NCI-H1930 (cell line): ENCODE measurements around the gene AKR1B1.
"Not testable (repeated sequence)": the region's sequence is repeated elsewhere in the genome, so short reads cannot be mapped to it uniquely, and the experiment has no call there.

Source experiments
- DNase-seq, 2 experiments: peaks; one replicate each; lab custom pipeline; 2025; lab: John Stamatoyannopoulos, UW

Gene AKR1B1

GRCh38 chr7:134458806-134459698 is at the start of gene AKR1B1:
Gene AKR1B1, minus strand, starts transcription at chr7:134459100. Its CDS starts 38 bp downstream, at chr7:134459062.
- DNase-seq: peak; percentile 92

GRCh38 chr7:134505856-134506255 is 47.0 kb upstream of the AKR1B1 start:
- DNase-seq: no peak

- no peak for DNase-seq
Measured at GRCh38 chr7:134504660-134505164, 45.8 kb upstream of the AKR1B1 start.

- DNase-seq: no peak
Measured at GRCh38 chr7:134502463-134503371, 43.8 kb upstream of the AKR1B1 start.

GRCh38 chr7:134500982-134501381 is 42.1 kb upstream of the AKR1B1 start:
- DNase-seq: no peak

- no peak for DNase-seq
Measured at GRCh38 chr7:134500406-134500805, 41.5 kb upstream of the AKR1B1 start.

- no peak for DNase-seq
Measured at GRCh38 chr7:134495546-134495945, 36.6 kb upstream of the AKR1B1 start.

GRCh38 chr7:134493091-134493490 is 34.2 kb upstream of the AKR1B1 start:
- no peak for DNase-seq

GRCh38 chr7:134487721-134488120 is 28.8 kb upstream of the AKR1B1 start:
- not testable (repeated sequence) for DNase-seq

GRCh38 chr7:134485203-134485602 is 26.3 kb upstream of the AKR1B1 start:
- DNase-seq: no peak

GRCh38 chr7:134483296-134483695 is 24.4 kb upstream of the AKR1B1 start:
- no peak for DNase-seq

- no peak for DNase-seq
Measured at GRCh38 chr7:134482858-134483257, 24.0 kb upstream of the AKR1B1 start.

GRCh38 chr7:134481167-134481566 is 22.3 kb upstream of the AKR1B1 start:
- DNase-seq: no peak

GRCh38 chr7:134480730-134481129 is 21.8 kb upstream of the AKR1B1 start:
- no peak for DNase-seq

GRCh38 chr7:134480202-134480601 is 21.3 kb upstream of the AKR1B1 start:
- DNase-seq: no peak

GRCh38 chr7:134478707-134479106 is 19.8 kb upstream of the AKR1B1 start:
- DNase-seq: no peak

GRCh38 chr7:134477954-134478353 is 19.1 kb upstream of the AKR1B1 start:
- no peak for DNase-seq

- no peak for DNase-seq
Measured at GRCh38 chr7:134476044-134476443, 17.1 kb upstream of the AKR1B1 start.

- no peak for DNase-seq
Measured at GRCh38 chr7:134474828-134475227, 15.9 kb upstream of the AKR1B1 start.

- no peak for DNase-seq
Measured at GRCh38 chr7:134473861-134474291, 15.0 kb upstream of the AKR1B1 start.

- no peak for DNase-seq
Measured at GRCh38 chr7:134472572-134473244, 13.8 kb upstream of the AKR1B1 start.

GRCh38 chr7:134470864-134471263 is 12.0 kb upstream of the AKR1B1 start:
- DNase-seq: no peak
